ENCODE measurements around the gene EHD1.
"Not testable (repeated sequence)": the region's sequence is repeated elsewhere in the genome, so short reads cannot be mapped to it uniquely, and the experiment has no call there.

EHD1 gene

DNA sequence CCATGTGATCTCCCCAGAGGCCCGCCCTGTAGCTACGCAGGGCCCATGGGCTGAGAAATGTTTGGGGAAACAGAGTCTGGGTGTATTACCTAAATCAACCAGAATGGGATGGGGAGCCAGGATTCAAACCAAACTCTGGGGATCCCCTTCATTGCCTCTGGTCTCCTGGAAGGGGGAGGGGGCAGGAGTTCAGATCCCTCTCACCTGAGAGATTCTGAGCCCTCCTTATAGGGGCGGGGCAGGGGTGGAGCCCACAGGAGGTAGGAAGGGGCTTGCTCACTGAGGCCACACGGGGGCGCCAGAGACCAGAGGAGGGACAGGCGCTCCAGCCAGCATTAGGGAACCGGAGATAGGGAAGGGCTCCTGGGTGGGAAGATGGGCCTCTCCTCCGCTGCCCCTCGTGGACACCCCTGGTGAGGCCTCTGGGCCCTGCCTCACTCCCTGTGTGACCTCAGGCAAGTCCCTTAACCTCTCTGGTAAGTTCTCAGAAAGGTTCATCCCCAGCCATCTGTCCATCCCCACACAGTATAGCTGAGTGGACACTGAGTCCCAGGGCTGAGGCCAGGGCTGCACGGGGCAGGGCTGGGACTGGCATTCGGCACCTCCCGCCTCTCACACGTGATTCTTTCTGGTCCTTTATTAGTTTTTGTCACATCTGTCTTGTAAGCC, 31.3 kb downstream of the EHD1 start:
- peak overlapping the region; percentile 90 for H3K27ac ChIP-seq
- DNase-seq (ENCODE audit: low read depth, low spot score) = no peak

DNA sequence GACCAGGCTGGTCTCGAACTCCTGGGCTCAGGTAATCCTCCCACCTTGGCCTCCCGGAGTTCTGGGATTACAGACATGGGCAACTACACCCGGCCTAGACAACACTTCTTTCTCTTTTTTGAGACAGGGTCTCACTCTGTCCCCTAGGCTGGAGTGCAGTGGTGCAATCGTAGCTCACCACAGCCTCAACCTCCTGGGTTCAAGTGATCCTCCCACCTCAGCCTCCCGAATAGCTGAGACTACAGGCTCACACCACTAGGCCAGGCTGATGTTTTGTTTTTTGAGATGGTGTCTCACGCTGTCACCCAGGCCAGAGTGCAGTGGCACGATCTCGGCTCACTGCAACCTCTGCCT, 32.7 kb downstream of the EHD1 start:
- peak overlapping the region; percentile 90 for H3K27ac ChIP-seq
- not testable (repeated sequence) for DNase-seq (ENCODE audit: low read depth, low spot score)

DNA sequence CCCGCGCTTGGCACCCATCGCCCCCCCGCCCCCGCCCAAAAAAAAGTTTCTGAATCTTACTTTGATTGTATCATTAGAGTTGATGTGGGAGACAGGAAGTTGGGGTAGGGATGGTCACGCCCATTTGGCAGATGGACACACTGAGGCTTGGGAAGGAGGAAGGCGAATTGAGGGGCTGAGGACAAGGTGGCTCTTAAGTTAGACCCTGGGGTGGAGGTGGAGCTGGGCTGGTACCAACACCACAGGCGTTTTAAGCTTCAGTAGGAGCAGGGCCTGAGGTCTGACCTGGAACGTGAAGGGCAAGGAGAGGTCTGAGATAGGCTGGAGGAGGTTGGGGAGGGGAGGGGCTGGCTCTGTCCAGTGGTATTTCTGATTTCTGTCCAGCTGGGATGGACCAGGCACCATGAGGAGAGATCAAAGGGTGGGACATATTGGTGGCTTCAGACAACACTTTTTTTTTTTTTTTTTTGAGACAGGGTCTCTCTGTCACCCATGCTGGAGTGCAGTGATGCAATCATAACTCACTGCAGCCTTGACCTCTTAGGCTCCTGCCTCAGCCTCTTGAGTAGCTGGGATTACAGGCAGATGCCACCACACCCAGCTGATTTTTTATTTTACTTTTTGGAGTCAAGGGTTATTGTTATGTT, 33.2 kb downstream of the EHD1 start:
- DNase-seq (ENCODE audit: low read depth, low spot score) = no peak
- H3K27ac ChIP-seq = peak overlapping the region; percentile 90

DNA sequence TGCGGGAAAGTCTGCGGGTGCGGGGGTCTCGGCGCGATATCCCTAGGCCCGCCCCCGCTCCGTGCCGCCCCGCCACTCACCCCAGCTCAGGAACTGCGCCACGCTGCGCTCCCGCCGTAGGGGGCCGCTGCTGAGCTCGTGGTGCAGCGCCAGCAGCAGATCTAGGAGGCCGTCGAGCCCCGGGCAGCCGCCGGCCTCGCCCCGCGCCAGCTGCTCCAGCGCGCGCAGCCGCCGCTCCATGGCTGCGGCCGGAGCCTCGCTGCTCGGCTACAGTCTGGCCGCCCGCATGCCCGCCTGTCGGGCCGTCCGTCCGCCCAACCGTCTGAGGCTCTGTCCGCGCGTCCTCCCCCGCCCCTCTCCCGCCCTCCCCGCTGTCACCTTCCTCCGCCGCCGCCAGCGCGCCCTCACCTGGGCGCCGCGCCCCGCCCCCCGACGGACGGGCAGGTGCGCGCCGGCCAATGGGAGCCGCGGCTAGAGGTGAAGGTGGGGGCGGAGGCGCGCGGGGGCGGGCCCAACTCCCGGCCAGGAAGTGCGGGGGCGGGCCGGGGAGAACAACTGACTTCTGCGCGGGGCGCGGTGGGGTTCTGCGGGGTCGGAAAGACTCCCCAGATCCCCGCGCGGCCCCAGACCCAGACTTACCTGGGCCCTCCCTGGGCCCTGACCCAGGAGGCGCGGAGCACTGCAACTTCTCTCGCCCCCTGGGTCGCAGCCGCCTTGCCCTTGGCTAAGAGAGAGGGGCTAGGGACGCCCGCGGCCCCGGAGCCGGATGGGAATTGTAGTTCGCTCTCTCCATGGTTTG, 33.9 kb downstream of the EHD1 start, which contains the start of gene CDC42BPG:
Gene CDC42BPG, minus strand, starts transcription at position 324 of the 799 bp plus-strand sequence. Its CDS starts 84 bp downstream, at position 240.
- no peak for DNase-seq (ENCODE audit: low read depth, low spot score)

DNA sequence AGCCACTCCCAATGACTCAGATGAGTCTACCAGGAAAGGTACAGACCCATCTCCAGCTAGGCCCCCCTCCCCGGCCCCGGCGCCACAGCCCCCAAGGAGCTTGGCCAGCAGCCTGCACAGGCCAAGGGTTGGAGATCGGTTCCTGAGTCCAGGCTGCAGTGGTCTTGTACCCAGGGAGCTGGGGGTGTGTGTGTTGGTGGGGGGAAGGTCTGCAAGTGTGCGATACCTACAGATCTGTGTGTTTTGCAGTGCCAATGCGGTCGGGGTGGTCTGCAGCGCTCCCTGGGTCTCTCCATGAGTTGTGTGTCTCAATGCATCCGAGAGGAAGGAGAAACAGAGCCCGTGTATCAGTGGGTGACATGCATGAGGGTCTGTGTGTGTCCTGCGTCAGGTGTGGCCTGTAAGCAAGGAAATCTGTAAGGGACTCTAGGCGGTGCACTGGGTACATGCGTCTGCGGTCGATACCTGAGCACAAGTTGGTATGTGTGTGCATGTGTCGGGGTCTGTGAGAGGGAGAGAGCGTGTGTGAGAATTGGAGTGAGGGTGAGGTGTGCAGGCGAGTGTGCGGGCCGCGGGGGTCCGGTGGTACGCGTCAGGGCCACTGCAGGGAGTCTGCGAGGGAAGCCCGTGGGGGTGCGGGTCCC, 34.6 kb downstream of the EHD1 start:
- H3K27ac ChIP-seq = peak overlapping the region; percentile 90
- no peak for DNase-seq (ENCODE audit: low read depth, low spot score)

More for the DNA sequence above, 33.9 kb downstream of the EHD1 start, which contains the start of gene CDC42BPG:
- H3K27ac ChIP-seq = peak within 1 kb of the TSS; percentile 90

DNA sequence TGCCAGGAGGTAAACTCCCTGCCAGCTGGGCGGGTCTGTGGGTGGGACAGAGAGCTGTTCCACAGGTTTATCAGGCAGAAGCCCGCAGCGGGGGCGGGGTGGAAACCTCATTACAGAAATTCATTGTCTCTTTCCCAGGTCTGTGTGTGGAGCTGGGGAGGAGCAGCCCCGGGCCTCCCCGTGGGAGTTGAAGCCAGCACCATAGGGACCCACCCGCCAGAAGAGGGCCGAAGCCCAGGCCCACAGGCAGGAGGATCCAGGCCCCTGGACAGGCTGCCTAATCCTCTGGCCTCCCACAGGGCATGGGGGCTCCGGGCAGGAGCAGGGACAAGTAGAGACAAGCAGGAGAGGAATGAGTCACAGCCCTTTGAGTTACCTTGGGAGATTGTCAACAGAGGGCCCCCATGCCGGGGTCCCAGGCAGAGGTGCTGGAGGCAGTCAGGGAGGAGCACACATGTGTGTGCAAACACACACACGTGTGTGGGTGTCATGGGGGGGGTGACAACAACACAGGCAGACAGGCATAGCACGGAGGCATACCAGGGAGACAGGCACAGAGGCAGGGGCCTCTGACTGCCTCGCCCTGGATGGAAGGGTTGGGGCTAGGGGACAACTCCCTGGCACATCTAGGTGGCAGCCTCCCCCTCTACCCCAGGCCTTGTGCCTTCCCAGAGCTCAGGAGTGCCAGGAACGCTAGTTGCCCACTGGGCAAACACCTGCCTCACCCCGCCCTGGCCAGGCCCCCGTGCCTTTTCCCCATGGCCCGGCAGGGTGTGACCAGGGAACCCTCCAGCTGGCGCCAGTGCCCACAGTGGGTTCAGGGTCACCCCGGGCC, 35.4 kb downstream of the EHD1 start:
- H3K27ac ChIP-seq = peak overlapping the region; percentile 90
- no peak for DNase-seq (ENCODE audit: low read depth, low spot score)

DNA sequence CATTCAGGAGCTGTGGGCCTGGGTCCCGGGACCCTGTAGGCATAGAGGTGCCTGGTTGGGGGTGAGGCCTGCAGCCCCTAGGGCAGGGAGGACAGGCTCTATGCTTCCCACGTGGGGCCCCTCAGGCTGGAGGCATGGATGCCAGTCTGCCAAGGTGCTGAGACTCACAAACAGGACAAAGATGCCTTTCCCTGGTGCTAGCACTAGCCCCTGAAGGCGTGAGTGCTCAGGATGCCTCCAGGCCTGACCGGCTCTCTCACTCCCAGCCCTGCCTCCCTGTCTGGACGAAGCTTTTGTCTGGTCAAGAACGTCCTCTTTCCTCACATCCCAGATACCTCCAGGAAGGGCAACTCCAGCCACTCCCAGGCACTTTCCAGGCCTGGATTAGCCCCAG, 36.1 kb downstream of the EHD1 start:
- peak overlapping the region; percentile 90 for H3K27ac ChIP-seq
- no peak for DNase-seq (ENCODE audit: low read depth, low spot score)

DNA sequence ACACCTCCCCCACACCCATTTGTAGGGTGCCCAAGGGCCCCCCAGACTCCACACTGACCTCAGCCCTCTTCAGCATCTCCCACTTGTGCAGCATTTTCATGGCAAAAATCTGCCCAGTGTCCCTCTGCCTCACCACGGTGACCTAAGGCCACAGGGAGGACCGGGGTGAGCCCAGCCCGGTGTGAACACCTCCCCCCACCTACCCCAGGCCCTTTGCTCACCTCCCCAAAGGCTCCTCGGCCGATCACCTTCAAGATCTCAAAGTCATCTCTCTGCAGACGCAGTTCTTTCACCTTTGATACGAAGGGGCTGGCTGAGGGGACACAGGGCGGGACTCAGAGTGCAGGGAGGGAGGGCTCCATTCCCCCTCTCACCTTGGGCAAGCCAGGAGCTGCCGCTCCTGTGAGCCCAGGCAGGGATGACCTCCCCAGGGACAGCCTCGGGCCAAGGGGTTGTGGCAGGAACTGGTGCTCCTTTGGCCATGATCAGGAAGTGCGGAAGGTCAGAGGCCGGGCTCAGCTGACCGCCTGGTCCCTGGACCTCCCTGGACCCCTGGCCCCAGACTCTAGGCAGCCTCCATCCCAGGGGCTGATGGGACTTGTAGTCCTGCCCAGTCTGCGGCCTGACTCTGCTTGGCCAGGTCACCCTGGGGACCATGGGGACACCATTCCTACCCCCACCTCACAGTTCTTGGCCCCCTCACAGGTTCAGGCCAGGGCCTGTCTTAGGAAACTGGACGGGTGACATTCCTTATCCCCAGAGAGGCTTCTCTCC, 36.6 kb downstream of the EHD1 start:
- no peak for DNase-seq (ENCODE audit: low read depth, low spot score)
- H3K27ac ChIP-seq = peak overlapping the region; percentile 90

DNA sequence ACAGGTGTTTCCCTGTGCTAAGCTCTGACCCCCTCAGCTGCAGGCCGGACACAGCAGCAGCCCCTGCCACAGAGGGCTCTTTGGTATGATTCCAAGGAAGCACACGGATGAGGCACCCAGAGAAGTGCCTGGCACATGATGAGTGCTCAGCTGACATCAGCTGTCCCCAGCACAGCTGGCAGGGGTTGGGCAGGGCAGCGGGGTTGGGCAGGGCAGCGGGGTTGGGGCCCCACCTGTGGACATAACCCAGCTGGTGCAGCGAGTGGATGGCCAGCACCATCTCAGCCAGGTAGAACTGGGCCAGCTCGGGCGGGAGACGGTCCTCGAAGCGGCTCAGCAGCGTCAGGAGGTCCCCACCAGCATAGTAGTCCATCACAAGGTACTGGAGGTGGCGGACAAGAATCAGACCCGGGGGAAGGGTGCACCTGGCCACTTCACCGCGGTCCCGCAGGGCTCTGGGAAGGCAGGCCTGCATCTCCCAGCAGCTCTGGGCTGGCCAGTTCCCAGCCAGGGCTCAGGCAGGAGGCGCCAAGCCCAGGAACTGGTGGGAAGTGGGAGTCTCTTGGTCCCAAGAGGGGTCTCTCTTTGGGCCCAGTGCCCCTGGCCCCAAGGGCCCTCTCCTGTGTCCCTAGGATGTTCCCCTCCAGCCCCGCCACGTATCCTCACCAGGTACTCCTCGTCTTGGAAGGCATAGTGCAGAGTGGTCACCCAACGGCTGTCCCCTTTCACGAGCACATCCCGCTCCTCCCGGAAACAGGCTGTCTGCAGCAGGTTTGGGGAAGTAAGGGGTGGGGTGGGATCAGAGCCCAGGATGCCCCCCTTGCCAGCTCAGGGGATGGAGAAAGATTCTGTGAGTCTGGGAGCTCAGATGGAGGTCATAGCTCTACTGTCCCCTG, 38.3 kb downstream of the EHD1 start:
- DNase-seq (ENCODE audit: low read depth, low spot score) = no peak
- H3K27ac ChIP-seq = peak overlapping the region; percentile 17

DNA sequence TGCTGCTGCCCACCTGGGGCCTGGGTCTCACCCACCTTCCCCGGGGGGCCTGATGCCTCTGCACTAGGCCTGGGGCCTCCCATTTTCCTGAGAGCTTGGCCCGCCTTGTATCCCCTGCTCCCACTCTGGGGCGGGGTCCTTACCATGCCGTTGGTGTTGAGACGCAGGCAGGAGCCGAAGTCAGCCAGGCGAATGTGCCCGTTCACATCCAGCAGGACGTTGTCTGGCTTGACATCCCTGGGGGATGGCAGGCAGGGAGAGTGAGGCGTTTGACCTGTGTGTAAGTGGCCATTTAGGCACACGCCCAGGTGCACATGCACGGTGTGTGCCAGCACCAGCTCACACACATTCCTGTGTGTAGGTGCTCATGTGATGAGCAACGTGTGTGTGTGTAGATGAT, 39.1 kb downstream of the EHD1 start:
- no peak for DNase-seq (ENCODE audit: low read depth, low spot score)
- peak overlapping the region; percentile 17 for H3K27ac ChIP-seq

DNA sequence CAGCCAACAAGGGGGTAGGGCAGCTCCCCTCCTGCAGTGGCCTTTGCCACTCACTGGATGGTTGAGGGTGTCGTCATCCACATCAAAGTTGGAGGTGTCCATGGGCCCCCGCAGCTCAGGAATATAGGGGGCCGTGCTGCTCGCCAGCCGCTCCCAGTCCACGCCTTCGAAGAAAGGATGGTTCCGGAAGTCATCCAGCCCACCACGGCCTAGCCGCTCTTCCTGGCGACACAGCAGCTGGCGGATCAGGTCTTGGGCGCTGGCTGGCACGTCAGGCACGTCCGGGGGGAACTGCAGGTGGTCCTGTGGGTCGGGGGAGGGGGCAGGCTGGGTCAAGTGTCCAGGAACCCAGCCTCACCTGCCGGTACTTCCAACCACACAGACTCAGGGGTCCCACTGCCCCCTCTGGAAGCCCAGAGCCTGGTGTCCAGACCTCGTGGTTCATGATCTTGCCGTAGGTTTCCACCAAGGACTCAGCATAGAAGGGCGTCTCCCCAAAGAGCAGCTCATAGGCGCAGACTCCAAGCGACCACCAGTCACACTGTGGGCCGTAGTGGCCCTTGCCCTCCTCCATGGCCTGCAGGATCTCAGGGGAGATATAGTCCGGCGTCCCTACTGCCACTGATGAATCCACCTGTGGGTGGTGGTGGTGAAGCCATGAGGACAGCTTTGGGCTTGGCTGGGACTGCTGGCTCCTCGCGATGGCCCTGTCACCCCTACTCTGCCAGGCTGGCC, 39.7 kb downstream of the EHD1 start:
- DNase-seq (ENCODE audit: low read depth, low spot score) = no peak
- H3K27ac ChIP-seq = no peak overlapping the region

DNA sequence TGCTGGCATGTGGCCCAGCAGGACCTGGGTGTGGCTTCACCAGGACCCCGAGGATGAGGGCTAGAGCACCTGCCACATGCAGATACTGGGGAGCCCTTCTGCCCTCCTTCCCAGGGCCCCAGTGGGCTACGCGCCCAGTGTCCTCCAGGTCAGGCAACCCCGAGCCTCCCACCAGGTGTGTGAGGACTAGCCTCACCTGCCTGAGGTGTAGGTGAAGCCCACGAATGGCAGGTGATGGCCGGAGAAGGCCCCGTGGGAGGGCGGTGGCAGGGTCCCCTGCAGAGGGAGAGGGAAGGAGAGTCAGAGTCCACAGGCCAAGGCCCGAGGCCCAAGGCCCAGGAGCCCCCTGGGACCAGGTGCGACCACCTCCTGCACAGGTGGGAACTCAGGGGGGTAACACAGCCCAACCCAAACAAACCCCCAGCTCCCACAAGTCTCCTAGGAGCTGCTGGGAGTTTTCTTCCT, 40.5 kb downstream of the EHD1 start:
- H3K27ac ChIP-seq = no peak overlapping the region

DNA sequence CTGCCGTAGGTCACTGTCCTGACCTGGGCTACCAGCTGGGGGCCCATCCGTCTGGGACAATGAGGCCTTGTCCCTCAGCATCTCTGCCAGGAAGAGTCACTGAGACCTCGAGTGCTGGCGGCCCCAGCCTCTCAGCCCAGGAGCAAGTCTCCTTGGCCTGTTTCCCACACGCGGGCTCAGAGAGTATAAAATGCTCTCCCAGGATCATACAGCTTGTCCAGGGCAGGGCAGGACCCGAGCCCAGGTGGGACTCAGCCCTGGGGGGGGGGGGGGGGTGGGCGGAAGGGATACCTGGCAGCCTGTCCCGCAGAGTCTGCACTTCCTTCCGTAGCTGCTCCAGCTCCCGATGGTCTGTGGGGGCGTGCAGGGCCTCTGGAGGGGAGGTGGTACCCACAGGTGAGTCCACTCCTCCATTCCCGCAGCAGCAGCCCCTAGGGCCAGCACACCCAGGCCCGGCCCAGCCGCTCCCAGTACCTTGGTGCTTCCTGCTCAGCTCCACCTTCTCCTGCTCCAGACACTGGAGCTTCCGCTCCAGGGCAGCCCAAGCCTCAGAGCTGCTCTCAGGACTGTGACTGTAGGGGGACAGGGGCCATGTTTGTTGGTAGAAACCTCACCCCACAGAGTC, 41.9 kb downstream of the EHD1 start:
- no peak for DNase-seq (ENCODE audit: low read depth, low spot score)
- no peak overlapping the region for H3K27ac ChIP-seq

More for the DNA sequence above, 40.5 kb downstream of the EHD1 start:
- no peak for DNase-seq (ENCODE audit: low read depth, low spot score)

DNA sequence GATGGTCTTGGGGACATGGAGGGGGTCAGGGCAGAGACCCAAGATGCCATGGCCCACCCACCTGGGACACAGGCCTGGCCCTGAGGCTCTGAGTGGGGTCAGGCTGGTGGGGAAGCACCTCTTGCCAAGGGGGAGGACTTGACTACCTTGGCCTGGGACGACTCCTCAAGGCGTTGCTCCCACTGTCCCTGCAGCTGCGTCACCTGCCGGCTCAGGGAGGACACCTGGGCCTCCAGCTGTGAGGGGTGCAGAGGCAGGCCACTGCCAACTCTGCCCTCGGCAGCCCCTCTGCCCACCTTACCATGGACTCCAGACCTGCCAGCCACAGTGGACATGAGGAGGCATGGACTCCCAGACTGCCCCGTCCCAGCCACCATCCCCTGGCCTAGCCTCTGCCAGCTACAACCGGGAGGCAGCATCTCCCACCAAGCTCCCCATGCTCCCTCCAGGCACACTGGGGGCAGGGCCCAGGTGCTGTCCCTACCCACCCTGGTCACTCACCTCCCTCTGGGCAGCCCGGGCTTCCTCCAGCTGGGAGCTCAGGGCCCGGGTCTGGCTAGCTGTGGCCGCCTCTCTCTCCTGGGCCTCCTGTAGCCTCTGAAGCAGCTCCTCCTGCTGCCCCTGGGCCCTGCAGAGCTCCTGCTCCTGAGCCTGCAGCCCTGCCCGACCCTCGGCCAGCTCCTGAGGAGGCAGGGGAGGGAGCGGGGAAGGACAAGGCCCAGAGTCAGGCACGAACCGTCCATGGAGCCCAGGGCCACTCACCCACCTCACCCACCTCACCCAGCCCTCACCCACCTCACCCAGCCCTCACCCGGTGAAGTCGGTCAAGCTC, 42.6 kb downstream of the EHD1 start:
- DNase-seq (ENCODE audit: low read depth, low spot score) = no peak
- H3K27ac ChIP-seq = peak overlapping the region; percentile 54

DNA sequence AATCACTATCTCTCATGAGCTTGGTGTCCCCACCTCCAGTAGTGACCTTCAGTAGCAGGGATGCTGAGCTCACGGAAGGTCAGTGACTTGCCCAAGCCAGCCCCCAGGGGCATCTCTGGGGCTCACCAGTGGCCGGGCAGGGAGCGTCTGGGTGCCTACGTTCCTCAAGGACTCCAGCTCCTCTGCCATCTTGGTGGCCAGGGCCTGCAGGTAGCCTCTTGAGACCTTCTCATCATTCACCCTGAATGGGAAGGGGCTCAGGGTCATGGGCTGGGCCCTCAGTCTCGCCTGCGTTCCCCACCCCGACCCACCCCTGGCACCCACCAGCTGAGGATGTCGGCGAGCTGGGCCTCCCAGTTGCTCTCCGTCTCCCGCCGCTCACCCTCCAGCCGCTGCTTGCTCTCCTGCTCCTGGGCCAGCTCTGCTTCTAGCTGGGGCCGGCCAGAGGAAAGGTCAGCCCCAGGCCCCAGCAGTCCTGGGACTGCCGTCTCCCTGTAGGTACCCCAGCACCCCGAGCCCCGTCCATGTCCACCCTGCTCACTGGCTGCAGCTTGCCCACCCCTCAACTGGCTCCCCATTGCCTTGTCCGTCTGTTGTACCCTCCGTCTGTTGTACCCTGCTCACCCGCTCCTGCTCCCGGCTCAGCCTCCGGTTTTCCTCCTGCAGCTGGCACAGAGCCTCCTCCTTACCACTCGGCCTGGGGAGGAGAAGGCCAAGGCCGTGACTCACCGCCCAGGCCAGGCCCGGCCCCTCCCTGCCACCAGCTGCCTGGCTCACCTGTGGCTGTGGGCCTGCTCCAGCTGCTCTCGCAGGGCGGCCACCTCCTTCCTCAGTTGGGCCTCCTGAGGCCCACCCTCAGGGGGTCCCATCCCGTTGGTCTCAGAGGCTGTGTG, 43.5 kb downstream of the EHD1 start:
- DNase-seq (ENCODE audit: low read depth, low spot score) = no peak
- peak overlapping the region; percentile 54 for H3K27ac ChIP-seq
